ENCODE data around the gene EDIL3.

GRCh38 chr5:83891261-83891660 lies 493.4 kb downstream of the EDIL3 start:
- TF ChIP-seq CTCF (IDR thresholded peaks at IDR 0.05) (no peak), POLR2A (IDR thresholded peaks at IDR 0.05) (no peak)
